Measurements from ENCODE around the gene FAF1. TPM values are rescaled to one million over a fixed set of nuclear protein-coding genes. Genes with fewer than 3 reads are reported as not detected.

FAF1 gene
- total RNA-seq, 4 donors from 2014 or later, result 39.7 to 60.6 (median 42.9) TPM

DNA sequence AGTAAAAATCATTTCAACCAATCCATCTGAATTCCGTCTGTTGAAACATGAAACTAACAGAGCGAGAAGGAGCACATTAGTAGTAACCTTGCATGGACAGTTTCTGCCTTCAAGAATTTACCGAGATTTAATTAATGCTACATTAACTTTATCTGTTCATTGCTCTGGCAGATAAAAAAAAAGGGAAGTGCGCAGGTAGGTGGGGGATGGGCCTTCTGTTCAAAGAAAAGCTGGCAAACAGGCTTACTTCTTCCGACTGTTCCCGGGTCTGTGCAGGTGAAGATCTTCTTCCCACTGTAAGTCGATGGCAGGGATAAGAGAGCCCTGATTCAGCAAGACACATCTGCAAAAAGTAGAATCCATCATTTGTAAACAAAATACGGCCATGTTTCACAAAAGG is 364.2 kb downstream of the FAF1 start:
- no peak for TF ChIP-seq POLR2AphosphoS5 (IDR thresholded peaks at IDR 0.05)
- no peak for TF ChIP-seq POLR2A (IDR thresholded peaks at IDR 0.05; ENCODE audit: low read depth)
- TF ChIP-seq, protein P1, sequence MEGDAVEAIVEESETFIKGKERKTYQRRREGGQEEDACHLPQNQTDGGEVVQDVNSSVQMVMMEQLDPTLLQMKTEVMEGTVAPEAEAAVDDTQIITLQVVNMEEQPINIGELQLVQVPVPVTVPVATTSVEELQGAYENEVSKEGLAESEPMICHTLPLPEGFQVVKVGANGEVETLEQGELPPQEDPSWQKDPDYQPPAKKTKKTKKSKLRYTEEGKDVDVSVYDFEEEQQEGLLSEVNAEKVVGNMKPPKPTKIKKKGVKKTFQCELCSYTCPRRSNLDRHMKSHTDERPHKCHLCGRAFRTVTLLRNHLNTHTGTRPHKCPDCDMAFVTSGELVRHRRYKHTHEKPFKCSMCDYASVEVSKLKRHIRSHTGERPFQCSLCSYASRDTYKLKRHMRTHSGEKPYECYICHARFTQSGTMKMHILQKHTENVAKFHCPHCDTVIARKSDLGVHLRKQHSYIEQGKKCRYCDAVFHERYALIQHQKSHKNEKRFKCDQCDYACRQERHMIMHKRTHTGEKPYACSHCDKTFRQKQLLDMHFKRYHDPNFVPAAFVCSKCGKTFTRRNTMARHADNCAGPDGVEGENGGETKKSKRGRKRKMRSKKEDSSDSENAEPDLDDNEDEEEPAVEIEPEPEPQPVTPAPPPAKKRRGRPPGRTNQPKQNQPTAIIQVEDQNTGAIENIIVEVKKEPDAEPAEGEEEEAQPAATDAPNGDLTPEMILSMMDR (IDR thresholded peaks at IDR 0.05), result no peak
- TF ChIP-seq EP300 (IDR thresholded peaks at IDR 0.05), result no peak
- H3K36me3 ChIP-seq, result peaks cover 0 to 38% (median 14%) of the 10 kb centered on the region in 4 donors
- intact Hi-C loops (cut with DNase I), result no loop called here
- H3K9me3 ChIP-seq, result no peaks in the 10 kb centered on the region
- no peaks in the 10 kb centered on the region for H3K4me1 ChIP-seq
- no peak overlapping the region for H3K4me3 ChIP-seq
- H3K27me3 ChIP-seq, result no peaks in the 10 kb centered on the region
- no peak for DNase-seq (ENCODE audit: extremely low spot score)
- no peak overlapping the region for H3K27ac ChIP-seq (replicated peaks in 1 of 4)
- WGBS, result 95% methylated on average over 8 of the region's 8 CpGs

DNA sequence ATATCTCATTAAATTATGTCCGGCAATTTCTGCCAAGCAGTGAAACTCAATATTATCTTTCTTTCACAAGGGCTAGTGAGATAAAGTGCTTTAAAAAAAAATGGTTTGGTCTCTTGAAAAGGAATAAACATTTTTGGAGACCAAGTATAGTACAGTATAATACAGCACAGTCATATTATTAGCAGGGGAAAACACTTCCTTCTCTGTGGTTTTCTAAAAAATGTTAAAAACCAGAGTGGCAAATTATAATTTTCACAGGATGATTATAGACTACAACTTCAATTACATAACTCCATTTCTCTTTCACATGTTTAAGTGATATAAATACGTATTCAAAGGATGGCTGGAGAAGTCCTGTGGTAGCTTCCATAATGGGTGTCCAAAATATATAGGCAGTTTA is 366.6 kb downstream of the FAF1 start:
- no peak for DNase-seq (ENCODE audit: extremely low spot score)
- Histone ChIP-seq H3K27ac (replicated peaks in 1 of 4) (no peak overlapping the region), H3K36me3 (peaks cover 0 to 55% (median 17%) of the 10 kb centered on the region in 4 donors), H3K9me3 (no peaks in the 10 kb centered on the region), H3K27me3 (no peaks in the 10 kb centered on the region), H3K4me1 (no peaks in the 10 kb centered on the region), H3K4me3 (no peak overlapping the region)
- WGBS, result 91% methylated on average over 2 of the region's 2 CpGs
- intact Hi-C loops (cut with DNase I), result no loop called here
- TF ChIP-seq POLR2A (IDR thresholded peaks at IDR 0.05; ENCODE audit: low read depth), result no peak
- TF ChIP-seq, protein P1 (IDR thresholded peaks at IDR 0.05), result no peak
- no peak for TF ChIP-seq POLR2AphosphoS5 (IDR thresholded peaks at IDR 0.05)
- no peak for TF ChIP-seq EP300 (IDR thresholded peaks at IDR 0.05)

DNA sequence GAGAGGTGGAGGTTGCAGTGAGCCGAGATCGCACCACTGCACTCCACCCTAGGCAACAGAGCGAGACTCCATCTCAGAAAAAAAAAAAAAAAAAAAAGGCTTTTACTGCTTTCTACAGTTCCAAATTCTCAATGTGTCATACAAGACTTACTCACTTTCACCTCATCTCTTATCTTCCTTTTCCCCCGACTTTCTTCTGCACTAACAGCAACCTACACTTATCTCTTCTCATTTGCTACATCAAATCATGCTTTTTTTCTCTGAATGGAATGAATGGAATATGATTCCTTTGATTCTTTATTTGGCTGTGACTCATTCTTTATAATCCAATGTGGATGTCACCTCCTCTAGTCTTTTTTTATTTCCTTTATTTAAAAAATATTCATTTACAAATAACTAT is 368.5 kb downstream of the FAF1 start:
- Histone ChIP-seq H3K36me3 (peaks cover 0 to 65% (median 25%) of the 10 kb centered on the region in 4 donors), H3K9me3 (no peaks in the 10 kb centered on the region), H3K4me1 (no peaks in the 10 kb centered on the region), H3K27me3 (no peaks in the 10 kb centered on the region), H3K27ac (replicated peaks in 1 of 4) (no peak overlapping the region), H3K4me3 (no peak overlapping the region)
- intact Hi-C loops (cut with DNase I), result no loop called here
- DNase-seq (ENCODE audit: extremely low spot score), result no peak
- TF ChIP-seq EP300 (IDR thresholded peaks at IDR 0.05), result no peak
- TF ChIP-seq POLR2AphosphoS5 (IDR thresholded peaks at IDR 0.05), result no peak
- no peak for TF ChIP-seq POLR2A (IDR thresholded peaks at IDR 0.05; ENCODE audit: low read depth)
- TF ChIP-seq, protein P1 (IDR thresholded peaks at IDR 0.05), result no peak
- WGBS, result 98% methylated on average over 4 of the region's 4 CpGs

DNA sequence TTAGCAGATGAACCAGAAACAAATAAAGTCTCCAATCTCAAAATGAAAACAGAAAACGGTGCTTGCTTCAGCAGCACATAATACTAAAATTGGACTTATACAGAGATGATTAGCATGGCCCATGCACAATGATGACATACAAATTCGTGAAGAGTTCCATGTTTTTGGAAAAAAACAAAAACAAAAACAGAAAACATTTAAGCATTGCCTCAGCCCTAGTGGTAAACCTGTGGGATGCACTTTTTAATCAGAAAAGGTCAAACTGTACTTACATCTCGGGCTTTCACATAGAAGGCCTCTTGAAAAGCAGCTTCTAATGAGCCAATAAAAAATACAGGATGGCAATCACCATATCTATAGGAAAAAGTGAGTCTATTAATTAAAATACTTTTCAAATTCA is 377.7 kb downstream of the FAF1 start:
- H3K9me3 ChIP-seq, result no peaks in the 10 kb centered on the region
- no peak overlapping the region for H3K4me3 ChIP-seq
- peaks cover 5 to 33% (median 8%) of the 10 kb centered on the region in 4 donors for H3K36me3 ChIP-seq
- no peak overlapping the region for H3K27ac ChIP-seq (replicated peaks in 1 of 4)
- intact Hi-C loops (cut with DNase I), result no loop called here
- no peaks in the 10 kb centered on the region for H3K4me1 ChIP-seq
- no peak for TF ChIP-seq POLR2AphosphoS5 (IDR thresholded peaks at IDR 0.05)
- DNase-seq (ENCODE audit: extremely low spot score), result no peak
- no peaks in the 10 kb centered on the region for H3K27me3 ChIP-seq
- 89% methylated on average over 3 of the region's 3 CpGs for WGBS

DNA sequence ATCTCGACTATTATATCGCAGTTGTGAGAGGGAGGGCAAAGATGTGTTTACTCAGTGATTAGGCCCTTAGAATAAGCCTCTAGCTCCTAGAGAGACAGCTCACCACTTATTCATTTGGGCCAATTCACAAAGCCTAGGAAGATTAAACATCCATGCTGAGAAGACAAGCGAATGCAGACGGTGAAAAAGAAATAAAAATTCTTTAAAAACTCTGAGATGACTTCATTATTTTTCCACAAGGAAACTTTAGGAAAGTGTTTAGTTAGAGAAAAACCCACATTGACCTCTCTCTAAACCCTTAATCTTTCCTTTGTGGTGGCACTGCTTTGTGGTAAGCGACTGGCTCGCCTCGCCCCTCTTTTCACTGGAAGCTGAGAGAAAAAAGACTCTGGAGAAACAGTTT is 390.0 kb downstream of the FAF1 start:
- DNase-seq (ENCODE audit: extremely low spot score), result no peak
- Histone ChIP-seq H3K9me3 (no peaks in the 10 kb centered on the region), H3K27ac (replicated peaks in 1 of 4) (no peak overlapping the region), H3K36me3 (peaks cover 0 to 31% (median 14%) of the 10 kb centered on the region in 4 donors), H3K4me3 (no peak overlapping the region), H3K4me1 (no peaks in the 10 kb centered on the region), H3K27me3 (no peaks in the 10 kb centered on the region)
- intact Hi-C loops (cut with DNase I), result no loop called here
- WGBS, result 87% methylated on average over 7 of the region's 7 CpGs
- TF ChIP-seq POLR2A (IDR thresholded peaks at IDR 0.05; ENCODE audit: low read depth) (no peak), EP300 (IDR thresholded peaks at IDR 0.05) (no peak), POLR2AphosphoS5 (IDR thresholded peaks at IDR 0.05) (no peak)
- TF ChIP-seq, protein P1 (IDR thresholded peaks at IDR 0.05), result no peak

Measured in esophagus muscularis mucosa (tissue), 4 donors.